HEK293T (cell line): Measurements from ENCODE around the gene STK36.

Experiments used
- HDGF ChIP-seq: fragments of 450-650 bp; IDR thresholded peaks from 2 replicates; pipeline ENCODE4 v1.6.1; 2017; ENCODE audit warnings: antibody characterized with exemption, borderline replicate concordance
- SP1 ChIP-seq: fragments of 450-650 bp; IDR thresholded peaks from 2 replicates; pipeline ENCODE4 v1.6.1; 2017

GRCh38 chr2:218638372-218638771, 33.5 kb upstream of the STK36 start:
- TF ChIP-seq HDGF (no peak), SP1 (no peak)
